Peyer's patch (tissue), 4 donors: Measurements from ENCODE around the gene TSLP.

Source experiments
- CTCF ChIP-seq, 6 experiments: fragments of 450-650 bp in 4 of 6; fragments of 200-600 bp in 2 of 6; sonication (generic) in 1 of 6; IDR thresholded peaks; one replicate each; pipeline ENCODE4 v1.5.1; 2017 to 2019; ENCODE audit warnings: antibody characterized with exemption in 6 of 6, mild to moderate bottlenecking in 3 of 6, moderate library complexity in 1 of 6
- POLR2A ChIP-seq, 2 donors: fragments of 450-650 bp; IDR thresholded peaks; one replicate each; pipeline ENCODE4 v1.5.1; 2017; ENCODE audit warnings: antibody characterized with exemption in 2 of 2, mild to moderate bottlenecking in 2 of 2, moderate library complexity in 2 of 2

- no peak for TF ChIP-seq CTCF (IDR thresholded peaks at IDR 0.05)
- no peak for TF ChIP-seq POLR2A (IDR thresholded peaks at IDR 0.05)
Measured at GRCh38 chr5:111116550-111116949, 45.0 kb downstream of the TSLP start.
